ENCODE results near the gene COL10A1.

COL10A1 gene

GRCh38 chr6:116126032-116126431 is at the start of gene COL10A1:
Gene COL10A1 (minus strand): TSS chr6:116126132. CDS start chr6:116125492, 640 bp downstream.
- DNase-seq (ENCODE audit: low read depth) = no peak

DNA sequence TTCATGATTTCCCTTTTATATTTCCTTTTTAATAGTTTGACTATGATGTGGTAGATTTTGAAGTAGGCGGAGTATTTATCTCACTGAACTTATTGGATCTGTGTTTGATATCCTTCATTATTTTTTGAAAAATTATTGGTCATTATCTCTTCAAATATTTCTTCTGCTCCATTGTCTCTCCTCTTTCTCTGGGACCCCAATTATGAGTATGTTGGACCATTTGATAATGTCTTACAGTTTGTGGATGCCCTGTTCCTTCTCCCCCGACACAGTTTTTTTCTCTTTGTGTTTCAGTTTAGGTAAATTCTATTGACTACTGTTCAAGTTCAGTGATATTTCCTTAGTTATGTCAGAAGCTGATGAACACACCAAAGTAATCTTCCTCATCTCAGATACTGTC is 49.4 kb upstream of the COL10A1 start:
- DNase-seq (ENCODE audit: low read depth) = no peak

DNA sequence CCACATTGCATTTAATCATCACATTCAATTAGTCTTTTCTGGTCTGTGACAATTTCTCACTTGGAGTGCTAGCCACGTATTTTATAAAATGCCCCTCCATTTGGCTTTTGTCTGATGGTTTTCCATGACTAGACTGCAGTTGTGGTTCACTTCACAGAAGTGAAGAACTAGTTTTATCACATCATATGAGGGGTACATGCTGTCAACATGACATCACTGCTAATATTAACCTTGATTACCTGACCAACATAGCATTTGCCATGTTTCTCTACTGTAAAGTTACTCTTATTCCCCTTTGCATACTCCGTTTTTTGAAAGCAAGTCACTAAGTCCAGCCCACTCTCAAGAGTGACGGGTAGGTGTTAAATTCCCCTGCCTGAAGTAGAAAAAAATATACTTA is 48.0 kb upstream of the COL10A1 start:
- DNase-seq (ENCODE audit: low read depth) = no peak

DNA sequence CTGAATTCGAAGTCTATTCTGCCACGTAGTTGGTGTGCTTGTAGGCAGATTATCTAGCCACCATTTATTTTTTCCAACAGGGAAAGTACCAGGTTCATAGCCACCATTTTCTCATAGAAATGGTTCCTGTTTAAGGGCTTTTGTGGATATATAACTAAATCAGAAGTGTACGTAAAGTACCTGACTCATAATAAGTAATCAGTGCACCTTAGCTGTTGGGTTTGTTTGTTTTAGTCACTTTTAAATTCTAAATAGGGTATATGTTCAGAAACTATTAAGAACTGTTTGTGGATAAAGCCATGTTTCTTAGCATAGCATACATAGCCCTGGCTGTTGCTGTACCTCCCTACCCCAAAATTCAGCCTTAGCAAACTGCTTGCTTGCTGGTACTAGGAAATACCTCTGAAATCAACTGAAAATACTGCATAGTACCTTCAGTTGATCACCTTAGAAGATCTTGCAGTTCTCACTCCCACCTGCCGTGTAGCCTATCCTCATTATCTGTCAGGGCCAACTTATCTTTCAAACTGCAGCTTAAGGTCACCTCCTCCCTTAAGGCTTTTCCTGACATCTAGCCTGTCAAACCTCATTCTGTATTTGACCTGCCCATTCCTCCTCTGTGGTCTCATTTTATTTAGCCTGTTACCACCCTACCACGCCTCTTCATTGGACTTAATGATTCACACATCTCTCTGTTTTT is 44.6 kb upstream of the COL10A1 start:
- no peak for DNase-seq (ENCODE audit: low read depth)

DNA sequence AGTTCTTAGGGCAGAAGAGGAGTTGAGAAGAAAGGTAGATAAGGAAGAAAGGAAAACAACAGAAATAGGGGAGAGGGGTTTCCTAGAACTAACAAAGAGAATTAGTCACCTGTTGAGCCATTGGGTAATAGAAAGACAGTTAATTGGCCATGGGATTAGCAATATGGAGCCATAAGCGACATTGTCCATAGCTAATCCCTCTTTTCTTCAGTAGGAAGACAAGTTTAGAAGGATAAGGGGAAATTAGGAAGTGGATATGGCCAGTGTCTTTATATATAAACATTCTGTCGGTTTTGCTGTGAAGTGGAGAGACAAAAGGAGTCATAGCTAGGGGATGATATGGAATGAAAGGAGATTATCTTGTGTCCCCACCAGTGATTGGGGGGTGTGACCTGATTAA is 43.9 kb upstream of the COL10A1 start:
- no peak for DNase-seq (ENCODE audit: low read depth)

DNA sequence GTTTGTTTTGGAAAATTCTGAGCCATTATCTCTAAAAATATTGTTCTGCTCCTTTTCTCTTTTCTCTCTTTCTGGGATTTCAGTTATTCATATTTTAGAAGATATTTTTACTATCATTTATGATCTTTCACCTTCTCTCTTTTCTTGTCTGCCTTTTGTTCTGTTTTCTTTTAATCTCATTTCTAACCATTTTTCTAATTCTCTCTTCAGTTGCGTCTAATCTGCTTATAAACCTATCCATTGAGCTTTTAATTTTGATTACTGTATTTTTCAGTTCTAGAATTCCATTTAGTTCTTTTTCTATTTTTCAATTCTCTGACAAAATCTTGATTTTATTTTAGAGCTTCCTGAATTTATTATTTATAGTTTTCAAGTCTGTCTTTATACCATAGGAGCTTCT is 42.2 kb upstream of the COL10A1 start:
- no peak for DNase-seq (ENCODE audit: low read depth)

DNA sequence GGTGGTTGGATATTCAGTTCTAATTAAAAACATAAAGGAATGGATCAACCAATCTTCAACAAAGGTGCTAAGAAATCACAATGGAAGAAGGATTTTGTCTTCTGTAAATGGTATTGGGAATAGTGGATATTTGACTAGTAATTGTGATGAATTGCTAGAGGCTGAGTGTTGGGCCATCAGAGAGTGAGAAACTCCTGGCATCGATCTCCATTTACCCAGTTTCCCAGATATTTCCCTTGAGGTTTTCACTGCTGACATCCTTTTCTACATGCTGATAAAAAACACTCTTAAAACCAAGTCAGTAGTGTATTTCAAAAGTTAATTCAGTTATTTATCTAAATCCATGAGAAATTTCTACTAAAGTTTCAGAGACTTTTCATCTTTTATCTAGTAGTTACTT is 40.4 kb upstream of the COL10A1 start:
- no peak for DNase-seq (ENCODE audit: low read depth)

- DNase-seq (ENCODE audit: low read depth) = no peak
Measured at GRCh38 chr6:116165596-116165995, 39.7 kb upstream of the COL10A1 start.

- no peak for DNase-seq (ENCODE audit: low read depth)
Measured at GRCh38 chr6:116159782-116160524, 34.0 kb upstream of the COL10A1 start.

- DNase-seq (ENCODE audit: low read depth) = peak; percentile 34
Measured at GRCh38 chr6:116158641-116159040, 32.7 kb upstream of the COL10A1 start.

GRCh38 chr6:116157391-116157790 is 31.5 kb upstream of the COL10A1 start:
- DNase-seq (ENCODE audit: low read depth) = no peak

DNA sequence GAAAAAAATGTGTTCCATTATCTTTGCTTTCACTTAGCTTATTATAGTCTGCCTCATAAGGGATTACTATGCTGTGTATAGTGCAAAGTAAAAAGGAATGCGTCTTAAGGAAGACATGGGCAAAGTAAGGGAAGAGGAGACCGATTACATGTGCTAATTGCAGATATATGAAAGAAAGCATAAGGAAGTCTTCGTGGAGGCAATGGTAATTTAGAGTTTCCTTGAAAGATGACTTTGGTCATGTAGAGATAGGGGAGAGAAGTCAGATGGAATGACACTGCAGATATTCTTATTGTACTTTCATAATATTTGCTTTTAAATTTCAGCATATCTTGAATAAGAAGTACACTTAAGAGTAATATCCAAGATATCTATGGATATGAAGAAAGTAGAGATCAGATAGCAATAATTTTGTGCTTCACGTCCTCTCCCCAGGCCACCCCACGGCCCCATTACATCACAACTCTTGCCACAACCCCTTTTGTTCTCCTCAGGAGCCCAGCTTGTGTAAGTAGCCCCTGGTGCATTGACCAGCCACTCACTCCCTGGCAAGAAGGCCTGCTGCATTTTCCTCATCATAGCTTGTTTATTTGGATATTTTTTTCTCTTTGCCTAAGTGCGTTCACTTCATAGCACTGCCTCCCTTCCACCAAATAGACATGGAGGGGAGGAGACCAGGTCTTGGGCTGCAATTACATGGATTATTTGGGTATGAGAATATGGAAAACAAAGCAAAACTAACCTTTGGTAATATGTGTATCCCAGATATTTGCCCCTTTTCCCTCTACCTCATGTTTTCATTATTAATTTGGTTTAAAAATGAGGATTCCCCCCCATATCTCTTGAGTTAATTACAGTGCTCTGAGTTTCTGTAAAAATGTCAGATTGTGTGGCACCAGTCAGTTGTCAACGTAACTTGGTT is 30.7 kb upstream of the COL10A1 start:
- no peak for DNase-seq (ENCODE audit: low read depth)

GRCh38 chr6:116154887-116155286 is 29.0 kb upstream of the COL10A1 start:
- DNase-seq (ENCODE audit: low read depth) = no peak

GRCh38 chr6:116152620-116153019 is 26.7 kb upstream of the COL10A1 start:
- peak; percentile 39 for DNase-seq (ENCODE audit: low read depth)

GRCh38 chr6:116145803-116146675 is 20.1 kb upstream of the COL10A1 start:
- no peak for DNase-seq (ENCODE audit: low read depth)

GRCh38 chr6:116144605-116145004 is 18.7 kb upstream of the COL10A1 start:
- peak; percentile 93 for DNase-seq (ENCODE audit: low read depth)

DNA sequence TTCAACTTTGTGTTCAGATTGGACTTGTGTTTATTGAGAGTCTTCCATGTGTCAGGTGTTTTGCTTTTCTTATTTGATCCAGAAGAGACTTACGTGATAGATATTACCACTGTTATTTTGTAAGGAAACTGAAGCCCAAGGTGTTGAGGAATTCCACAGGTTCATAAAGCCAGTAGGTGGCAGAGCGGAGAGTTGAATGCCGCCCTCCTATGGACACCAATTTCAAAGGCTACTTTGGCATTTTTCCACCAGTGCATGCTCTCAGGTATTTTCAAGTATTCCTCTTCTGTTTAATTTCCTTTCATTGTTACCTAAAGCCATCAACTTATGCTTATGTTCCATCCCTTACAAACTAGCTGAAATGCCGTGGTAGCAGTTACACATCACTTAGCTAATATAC is 14.0 kb upstream of the COL10A1 start:
- DNase-seq (ENCODE audit: low read depth) = no peak

DNA sequence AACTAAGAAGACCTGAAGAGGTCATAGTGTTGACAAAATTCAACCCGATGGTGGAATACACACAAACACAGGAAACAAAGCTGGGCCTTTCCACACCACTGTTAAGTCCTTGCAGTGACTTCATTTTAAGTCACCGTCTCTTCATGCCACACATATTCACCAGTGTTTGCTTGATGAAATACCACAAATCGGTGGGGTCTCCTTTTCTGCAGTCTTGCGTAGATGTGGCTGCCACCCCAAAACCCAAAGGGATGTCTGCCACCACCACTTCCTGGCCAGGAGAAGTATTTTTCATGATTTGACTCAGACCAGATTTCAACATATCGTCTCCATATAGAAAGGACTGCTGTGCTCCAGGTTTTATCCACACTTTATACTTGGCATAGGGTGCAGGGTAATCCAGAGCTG is 11.0 kb upstream of the COL10A1 start:
- DNase-seq (ENCODE audit: low read depth) = no peak

GRCh38 chr6:116136373-116136772 is 10.4 kb upstream of the COL10A1 start:
- DNase-seq (ENCODE audit: low read depth) = no peak

- DNase-seq (ENCODE audit: low read depth) = no peak
Measured at GRCh38 chr6:116133453-116133852, 7.5 kb upstream of the COL10A1 start.

DNA sequence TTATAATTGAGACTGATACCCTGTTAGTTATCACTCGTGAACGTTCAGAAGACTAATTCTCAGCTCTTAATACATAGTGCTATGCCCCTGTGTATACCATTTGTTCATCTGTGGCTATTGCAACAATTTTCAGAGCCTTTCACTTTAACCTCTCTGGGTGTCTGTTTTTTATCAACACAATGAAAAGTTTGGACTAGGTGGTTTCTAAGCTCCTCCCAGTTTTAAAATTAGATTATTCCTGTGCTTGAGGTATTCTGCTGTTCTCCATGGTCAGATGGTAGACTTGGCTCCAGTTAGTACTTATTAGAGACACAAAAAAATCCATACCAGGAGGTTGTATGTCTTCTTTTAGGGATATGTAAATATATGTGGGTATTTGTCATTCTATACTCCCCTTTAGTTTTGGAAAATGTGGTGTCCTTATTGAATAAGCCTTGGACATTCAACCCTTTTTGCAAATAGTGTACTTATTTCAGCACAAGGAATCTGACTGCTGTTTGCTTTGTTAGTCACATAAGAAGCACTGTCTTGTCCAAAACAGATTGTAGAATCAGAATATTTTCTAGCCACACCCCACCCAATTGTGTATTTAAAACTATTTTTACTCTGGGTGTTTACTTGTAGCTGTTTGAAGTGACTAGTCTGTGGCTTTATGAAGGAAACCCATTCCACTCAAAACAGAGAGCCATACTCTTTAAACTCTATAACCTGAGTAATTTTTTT is 2.0 kb upstream of the COL10A1 start:
- DNase-seq (ENCODE audit: low read depth) = no peak

All from iris pigment epithelial cell (primary cell).